Measurements from ENCODE around the gene ROBO1. TPM values are rescaled to one million over a fixed set of nuclear protein-coding genes. Genes with fewer than 3 reads are reported as not detected.

ROBO1 gene
- total RNA-seq, 2 donors from 2014 or later: not detected

DNA sequence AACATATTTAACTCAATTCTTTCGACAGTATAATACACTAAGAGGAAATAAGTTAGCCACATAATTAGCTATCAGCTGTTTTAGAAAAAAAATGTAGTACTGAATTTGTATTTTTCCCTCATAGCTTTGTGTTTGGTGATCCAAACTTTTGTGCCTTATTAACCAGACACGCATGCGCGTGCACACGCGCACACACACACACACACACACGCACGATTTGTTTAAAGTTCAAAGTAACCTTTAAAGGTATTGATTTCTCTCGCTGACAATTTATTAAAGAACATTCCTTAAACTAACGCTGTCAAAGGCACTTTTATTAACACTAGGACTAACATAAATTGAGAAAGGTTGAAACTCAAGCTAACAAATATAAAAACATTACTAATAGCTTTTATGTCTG, 198.9 kb downstream of the ROBO1 start:
- no peak overlapping the region for H3K27ac Mint-ChIP-seq
- H3K36me3 Mint-ChIP-seq (ENCODE audit: low read depth): no peaks in the 10 kb centered on the region
- DNase-seq (no peak), ATAC-seq (no peak)
- no peak overlapping the region for H3K4me3 Mint-ChIP-seq
- H3K9me3 ChIP-seq (ENCODE audit: control insufficient read depth, low read length, poor library complexity, severe bottlenecking): no peaks in the 10 kb centered on the region
- H3K27me3 Mint-ChIP-seq: no peaks in the 10 kb centered on the region
- H3K4me1 Mint-ChIP-seq: no peaks in the 10 kb centered on the region

DNA sequence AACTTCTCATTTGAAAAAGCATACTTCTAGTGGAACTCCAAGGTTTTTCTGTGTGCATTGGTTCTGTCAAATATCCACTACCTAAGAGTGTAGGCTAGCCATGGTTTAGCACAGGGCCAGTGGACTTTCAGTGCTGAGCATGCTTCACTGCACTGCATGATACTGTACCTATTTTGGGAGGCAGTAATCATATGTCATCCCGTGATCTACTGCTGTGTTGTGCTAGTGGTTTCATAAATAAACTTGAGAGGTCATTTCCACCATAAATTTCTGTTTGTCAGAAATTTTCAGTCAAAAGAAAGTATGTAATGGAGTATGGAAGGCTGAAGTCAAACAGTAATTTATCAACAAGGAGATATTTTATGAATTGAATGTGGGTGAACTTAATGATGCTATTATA, 203.6 kb downstream of the ROBO1 start:
- no peaks in the 10 kb centered on the region for H3K9me3 ChIP-seq (ENCODE audit: control insufficient read depth, low read length, poor library complexity, severe bottlenecking)
- H3K27me3 Mint-ChIP-seq: no peaks in the 10 kb centered on the region
- no peaks in the 10 kb centered on the region for H3K4me1 Mint-ChIP-seq
- no peak overlapping the region for H3K4me3 Mint-ChIP-seq
- ATAC-seq (no peak), DNase-seq (no peak)
- H3K27ac Mint-ChIP-seq: no peak overlapping the region
- H3K36me3 Mint-ChIP-seq (ENCODE audit: low read depth): no peaks in the 10 kb centered on the region

- H3K9me3 ChIP-seq (ENCODE audit: control insufficient read depth, low read length, poor library complexity, severe bottlenecking): no peaks in the 10 kb centered on the region
- H3K36me3 Mint-ChIP-seq (ENCODE audit: low read depth): no peaks in the 10 kb centered on the region
- no peak for ATAC-seq
- H3K4me1 Mint-ChIP-seq: no peaks in the 10 kb centered on the region
- DNase-seq: no peak
- H3K27me3 Mint-ChIP-seq: no peaks in the 10 kb centered on the region
- H3K27ac Mint-ChIP-seq: no peak overlapping the region
- no peak overlapping the region for H3K4me3 Mint-ChIP-seq
These were observed 207.1 kb downstream of the ROBO1 start for GRCh38 chr3:79560698-79561097.

DNA sequence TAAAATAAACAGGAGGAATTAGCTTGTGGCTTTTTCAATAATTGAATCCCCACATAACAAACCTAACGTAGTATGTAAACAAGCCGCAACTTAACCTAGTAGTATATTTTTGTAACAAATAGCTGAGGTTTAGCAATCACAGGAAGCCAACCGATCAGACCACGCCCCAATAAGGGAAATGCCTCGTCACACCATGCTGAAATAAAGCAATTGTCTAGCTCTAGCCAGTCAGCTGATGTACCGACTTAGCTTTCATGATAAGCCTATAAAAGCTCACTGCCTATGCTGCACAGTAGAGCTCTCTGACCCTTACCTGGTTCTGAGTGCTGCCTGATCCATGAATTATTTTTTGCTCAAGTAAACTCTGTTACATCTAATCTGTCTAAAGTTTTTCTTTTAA, 208.9 kb downstream of the ROBO1 start:
- Mint-ChIP-seq H3K4me3 (no peak overlapping the region), H3K27ac (no peak overlapping the region), H3K4me1 (no peaks in the 10 kb centered on the region), H3K36me3 (ENCODE audit: low read depth) (no peaks in the 10 kb centered on the region), H3K27me3 (no peaks in the 10 kb centered on the region)
- DNase-seq (no peak), ATAC-seq (no peak)
- H3K9me3 ChIP-seq (ENCODE audit: control insufficient read depth, low read length, poor library complexity, severe bottlenecking): no peaks in the 10 kb centered on the region

DNA sequence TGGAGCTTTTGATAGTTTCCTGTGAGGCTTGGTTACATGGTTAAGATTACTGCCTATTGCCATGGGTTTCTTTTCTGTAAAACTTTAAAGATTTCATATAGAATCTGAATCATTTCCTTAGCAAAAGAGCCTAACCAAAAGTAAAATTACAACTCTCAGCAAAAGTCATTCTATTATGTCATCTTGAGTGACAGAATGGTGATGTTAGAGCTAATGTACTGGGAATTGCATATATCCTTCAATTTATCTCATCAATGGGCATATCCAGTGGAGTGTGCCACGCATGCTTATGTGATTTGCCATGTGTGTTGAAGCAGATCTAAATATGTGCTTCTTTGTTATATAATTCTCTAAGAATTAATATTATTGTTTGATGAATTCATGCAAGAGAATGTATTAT, 212.1 kb downstream of the ROBO1 start:
- no peaks in the 10 kb centered on the region for H3K27me3 Mint-ChIP-seq
- H3K4me1 Mint-ChIP-seq: no peaks in the 10 kb centered on the region
- no peak overlapping the region for H3K27ac Mint-ChIP-seq
- DNase-seq: no peak
- no peaks in the 10 kb centered on the region for H3K36me3 Mint-ChIP-seq (ENCODE audit: low read depth)
- no peak for ATAC-seq
- H3K9me3 ChIP-seq (ENCODE audit: control insufficient read depth, low read length, poor library complexity, severe bottlenecking): no peaks in the 10 kb centered on the region
- H3K4me3 Mint-ChIP-seq: no peak overlapping the region

DNA sequence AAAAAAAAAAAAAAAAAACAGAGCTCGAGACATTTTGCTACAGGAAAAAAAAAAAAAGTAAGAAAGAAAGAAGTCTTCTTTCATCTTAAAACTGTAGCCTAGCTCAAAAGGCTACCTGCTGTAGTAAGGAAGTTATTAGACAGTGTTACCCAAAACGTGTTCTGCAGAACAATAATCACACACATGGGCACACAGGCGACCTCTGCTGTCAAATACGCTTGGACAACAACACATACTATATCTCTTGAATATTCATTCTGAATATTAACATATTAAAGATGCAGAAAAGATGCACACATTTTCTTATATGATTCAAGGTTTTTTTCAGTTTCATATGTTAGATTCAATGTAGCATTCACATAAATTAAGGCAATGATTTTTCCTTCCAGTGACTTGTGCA, 215.8 kb downstream of the ROBO1 start:
- H3K36me3 Mint-ChIP-seq (ENCODE audit: low read depth): no peaks in the 10 kb centered on the region
- H3K27ac Mint-ChIP-seq: no peak overlapping the region
- no peaks in the 10 kb centered on the region for H3K9me3 ChIP-seq (ENCODE audit: control insufficient read depth, low read length, poor library complexity, severe bottlenecking)
- no peak for ATAC-seq
- H3K4me1 Mint-ChIP-seq: no peaks in the 10 kb centered on the region
- no peak overlapping the region for H3K4me3 Mint-ChIP-seq
- no peaks in the 10 kb centered on the region for H3K27me3 Mint-ChIP-seq
- no peak for DNase-seq

DNA sequence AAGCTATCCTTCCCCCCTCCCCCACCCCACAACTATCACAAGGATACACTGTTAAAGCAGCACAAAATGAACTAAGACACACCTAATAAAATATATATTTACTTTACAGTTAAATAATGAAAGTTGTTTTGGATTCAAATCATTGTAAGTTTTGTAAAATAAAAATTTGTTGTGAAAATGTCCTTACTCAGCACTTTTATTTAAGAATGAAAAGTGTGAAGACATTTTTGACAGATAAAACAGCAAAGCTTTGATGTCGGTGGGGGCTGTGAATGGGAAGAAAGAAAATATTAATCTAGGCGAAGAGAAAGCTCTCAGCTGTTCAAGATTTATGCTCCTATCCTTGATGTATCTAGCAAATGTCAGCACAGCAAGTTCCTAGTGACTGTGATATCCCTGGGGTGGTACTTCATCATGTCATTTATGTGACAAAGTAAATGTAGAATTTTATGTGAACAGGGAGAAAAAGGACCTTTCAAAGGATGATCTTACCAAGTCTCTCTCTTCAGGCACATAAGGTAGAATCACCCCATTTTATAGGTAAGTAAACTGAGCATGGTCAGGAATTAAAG, 216.4 kb downstream of the ROBO1 start:
- Mint-ChIP-seq H3K27ac (no peak overlapping the region), H3K27me3 (no peaks in the 10 kb centered on the region), H3K4me1 (no peaks in the 10 kb centered on the region), H3K36me3 (ENCODE audit: low read depth) (no peaks in the 10 kb centered on the region), H3K4me3 (no peak overlapping the region)
- H3K9me3 ChIP-seq (ENCODE audit: control insufficient read depth, low read length, poor library complexity, severe bottlenecking): no peaks in the 10 kb centered on the region
- DNase-seq (no peak), ATAC-seq (no peak)

GRCh38 chr3:79543218-79543982, 224.4 kb downstream of the ROBO1 start:
- Mint-ChIP-seq H3K4me1 (no peaks in the 10 kb centered on the region), H3K27ac (no peak overlapping the region), H3K4me3 (no peak overlapping the region), H3K27me3 (no peaks in the 10 kb centered on the region), H3K36me3 (ENCODE audit: low read depth) (no peaks in the 10 kb centered on the region)
- ATAC-seq (no peak), DNase-seq (no peak)
- no peaks in the 10 kb centered on the region for H3K9me3 ChIP-seq (ENCODE audit: control insufficient read depth, low read length, poor library complexity, severe bottlenecking)

DNA sequence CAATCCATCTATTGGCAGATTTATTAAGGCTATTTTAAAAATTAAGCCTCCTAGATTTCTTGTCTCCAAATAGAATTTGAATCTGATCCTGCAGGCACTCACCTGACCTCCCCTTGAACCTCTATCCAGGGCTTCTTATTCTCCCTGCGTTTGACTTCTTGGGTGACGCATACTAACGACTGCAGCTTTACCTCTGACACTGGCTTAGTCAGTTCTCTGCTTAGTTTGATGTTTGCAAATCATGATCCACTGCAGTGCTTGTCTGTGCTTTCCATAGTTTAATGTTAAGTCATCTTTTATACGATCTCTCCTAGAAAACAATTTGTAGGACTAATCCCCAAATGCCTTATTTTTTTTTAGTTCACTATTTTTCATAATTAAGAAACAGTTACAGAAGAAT, 233.1 kb downstream of the ROBO1 start:
- ATAC-seq (no peak), DNase-seq (no peak)
- no peak overlapping the region for H3K27ac Mint-ChIP-seq
- H3K9me3 ChIP-seq (ENCODE audit: control insufficient read depth, low read length, poor library complexity, severe bottlenecking): no peaks in the 10 kb centered on the region
- no peaks in the 10 kb centered on the region for H3K36me3 Mint-ChIP-seq (ENCODE audit: low read depth)
- no peak overlapping the region for H3K4me3 Mint-ChIP-seq
- H3K4me1 Mint-ChIP-seq: no peaks in the 10 kb centered on the region
- H3K27me3 Mint-ChIP-seq: no peaks in the 10 kb centered on the region

- no peak for DNase-seq
- Mint-ChIP-seq H3K27me3 (no peaks in the 10 kb centered on the region), H3K4me1 (no peaks in the 10 kb centered on the region), H3K27ac (no peak overlapping the region), H3K36me3 (ENCODE audit: low read depth) (no peaks in the 10 kb centered on the region), H3K4me3 (no peak overlapping the region)
- no peaks in the 10 kb centered on the region for H3K9me3 ChIP-seq (ENCODE audit: control insufficient read depth, low read length, poor library complexity, severe bottlenecking)
- no peak for ATAC-seq
These were observed 236.1 kb downstream of the ROBO1 start for GRCh38 chr3:79531566-79532295.

GRCh38 chr3:79521221-79521848, 246.5 kb downstream of the ROBO1 start:
- no peak overlapping the region for H3K4me3 Mint-ChIP-seq
- no peaks in the 10 kb centered on the region for H3K36me3 Mint-ChIP-seq (ENCODE audit: low read depth)
- no peaks in the 10 kb centered on the region for H3K9me3 ChIP-seq (ENCODE audit: control insufficient read depth, low read length, poor library complexity, severe bottlenecking)
- no peak for DNase-seq
- H3K27me3 Mint-ChIP-seq: no peaks in the 10 kb centered on the region
- ATAC-seq: no peak
- H3K27ac Mint-ChIP-seq: no peak overlapping the region
- no peaks in the 10 kb centered on the region for H3K4me1 Mint-ChIP-seq

- Mint-ChIP-seq H3K4me1 (no peaks in the 10 kb centered on the region), H3K36me3 (ENCODE audit: low read depth) (no peaks in the 10 kb centered on the region), H3K4me3 (no peak overlapping the region), H3K27me3 (no peaks in the 10 kb centered on the region), H3K27ac (no peak overlapping the region)
- DNase-seq (no peak), ATAC-seq (no peak)
- no peaks in the 10 kb centered on the region for H3K9me3 ChIP-seq (ENCODE audit: control insufficient read depth, low read length, poor library complexity, severe bottlenecking)
These were observed 249.9 kb downstream of the ROBO1 start for GRCh38 chr3:79517766-79518413.

GRCh38 chr3:79516795-79517194, 251.0 kb downstream of the ROBO1 start:
- ATAC-seq (no peak), DNase-seq (no peak)
- Mint-ChIP-seq H3K4me1 (no peaks in the 10 kb centered on the region), H3K27ac (no peak overlapping the region), H3K27me3 (no peaks in the 10 kb centered on the region), H3K36me3 (ENCODE audit: low read depth) (no peaks in the 10 kb centered on the region), H3K4me3 (no peak overlapping the region)
- no peaks in the 10 kb centered on the region for H3K9me3 ChIP-seq (ENCODE audit: control insufficient read depth, low read length, poor library complexity, severe bottlenecking)
